HCT116 (cell line): Measurements from ENCODE around the gene RASAL2. TPM values are rescaled to one million over a fixed set of nuclear protein-coding genes. Genes with fewer than 3 reads are reported as not detected.

Experiments used
- ATAC-seq: fragments of 200-7000 bp; cut with Tn5 transposase; 2 replicates; pipeline ENCODE4 v1.9.1; 2020; ENCODE audit warnings: mild to moderate bottlenecking, moderate library complexity
- BruUV-seq: library from RNA; stranded (reverse); fragments of 400-500 nt; replicated peaks from 2 replicates; lab custom pipeline; 2021; lab: Mats Ljungman, UMichigan
- CTCF ChIA-PET: fragments of 300-600 bp; sonication (Branson Sonifier 250); formaldehyde crosslinking; loops from one replicate; lab custom pipeline; 2021; ENCODE audit warnings: antibody characterized with exemption; lab: Charles Lee
- POLR2A ChIA-PET: fragments of 300-600, 350-600 bp; sonication (Branson Sonifier 250); formaldehyde crosslinking; loops from one replicate; lab custom pipeline; 2021; ENCODE audit warnings: antibody characterized with exemption; lab: Charles Lee
- RAD21 ChIA-PET, 2 experiments: fragments of 300-600 bp; sonication (Branson Sonifier 250); formaldehyde crosslinking; loops; one replicate each; lab custom pipeline; 2023; ENCODE audit warnings: low total read pairs in 2 of 2; ENCODE audit not compliant: uncharacterized antibody in 2 of 2, unreplicated experiment in 2 of 2, low non-redundant PET in 1 of 2; lab: Charles Lee
- DNase-seq: peaks from one replicate; pipeline ENCODE4 v3.0.0-alpha.2; 2010; ENCODE audit warnings: low read depth, low spot score
- H2AFZ ChIP-seq: fragments of 200-600 bp; shearing (Covaris generic), sonication (generic); 2 replicates; pipeline ENCODE4 v1.6.1; 2017; ENCODE audit warnings: low read depth, mixed run types, mixed read lengths, antibody characterized with exemption, low read length; ENCODE audit not compliant: poor library complexity, severe bottlenecking
- H3K27ac ChIP-seq: 2 replicates; pipeline ENCODE4 v1.5.1; 2012; ENCODE audit warnings: low read depth, low read length
- H3K27me3 ChIP-seq: fragments of 200-600 bp; sonication (generic); 2 replicates; pipeline ENCODE4 v1.6.1; 2016; ENCODE audit warnings: mixed run types, low read length, mixed read lengths; ENCODE audit not compliant: insufficient read depth
- H3K36me3 ChIP-seq, 2 experiments: fragments of 200-500 bp in 1 of 2; fragments of 200-600 bp in 1 of 2; sonication (Bioruptor generic) in 1 of 2; sonication (generic) in 1 of 2; 2 replicates each; pipeline versions ENCODE4 v1.5.1 to v1.6.1; 2014 to 2016; ENCODE audit warnings: low read length in 2 of 2, inconsistent platforms in 1 of 2, mixed read lengths in 1 of 2, mixed run types in 1 of 2; ENCODE audit not compliant: insufficient read depth in 2 of 2, control insufficient read depth in 1 of 2
- H3K4me1 ChIP-seq, 2 experiments: fragments of 200-600 bp in 1 of 2; sonication (generic) in 1 of 2; 2 replicates each; pipeline versions ENCODE4 v1.5.1 to v1.6.1; 2012 to 2017; ENCODE audit warnings: low read length in 2 of 2, inconsistent platforms in 1 of 2, mild to moderate bottlenecking in 1 of 2, mixed read lengths in 1 of 2, mixed run types in 1 of 2, moderate library complexity in 1 of 2; ENCODE audit not compliant: insufficient read depth in 2 of 2, control insufficient read depth in 1 of 2
- H3K4me2 ChIP-seq: fragments of 200-600 bp; sonication (generic); 2 replicates; pipeline ENCODE4 v1.6.1; 2017; ENCODE audit warnings: mixed run types, low read length, mixed read lengths
- H3K4me3 ChIP-seq, 2 experiments: fragments of 200-600 bp in 1 of 2; sonication (generic) in 1 of 2; replicated peaks in 1 of 2; 2 replicates each; pipeline ENCODE4 v1.5.1; 2011 to 2016; ENCODE audit warnings: low read length in 2 of 2, control low read depth in 1 of 2, low read depth in 1 of 2, mild to moderate bottlenecking in 1 of 2, mixed read lengths in 1 of 2, mixed run types in 1 of 2
- H3K79me2 ChIP-seq: fragments of 200-600 bp; sonication (generic); 2 replicates; pipeline ENCODE4 v1.6.1; 2017; ENCODE audit warnings: mild to moderate bottlenecking, mixed run types, low read length, moderate library complexity, mixed read lengths; ENCODE audit not compliant: insufficient read depth
- H3K9ac ChIP-seq: fragments of 200-600 bp; sonication (generic); 2 replicates; pipeline ENCODE4 v1.6.1; 2016; ENCODE audit warnings: low read length, mixed read lengths
- H3K9me2 ChIP-seq: fragments of 200-600 bp; sonication (generic), shearing (Covaris generic); 2 replicates; pipeline ENCODE4 v1.6.1; 2017; ENCODE audit warnings: mixed run types, mild to moderate bottlenecking, moderate library complexity; ENCODE audit not compliant: insufficient read depth
- H3K9me3 ChIP-seq, 2 experiments: fragments of 200-500 bp in 1 of 2; fragments of 200-600 bp in 1 of 2; sonication (Bioruptor generic) in 1 of 2; sonication (generic) in 1 of 2; 2 replicates each; pipeline ENCODE4 v1.6.1; 2014 to 2017; ENCODE audit warnings: low read length in 2 of 2, mixed read lengths in 2 of 2, inconsistent platforms in 1 of 2, low read depth in 1 of 2, mild to moderate bottlenecking in 1 of 2, mixed run types in 1 of 2, moderate library complexity in 1 of 2; ENCODE audit not compliant: control insufficient read depth in 1 of 2, insufficient read depth in 1 of 2
- H4K20me1 ChIP-seq: fragments of 200-600 bp; sonication (generic), shearing (Covaris generic); 2 replicates; pipeline ENCODE4 v1.6.1; 2017; ENCODE audit warnings: mixed run types, mild to moderate bottlenecking, moderate library complexity; ENCODE audit not compliant: insufficient read depth
- ATF3 ChIP-seq: IDR thresholded peaks from 2 replicates; pipeline ENCODE4 v1.6.1; 2012
- CBX3 ChIP-seq: IDR thresholded peaks from 2 replicates; pipeline ENCODE4 v1.6.1; 2012; ENCODE audit warnings: low read depth
- CEBPB ChIP-seq: IDR thresholded peaks from 2 replicates; pipeline ENCODE4 v1.6.1; 2012; ENCODE audit warnings: low read depth
- CTCF ChIP-seq, 3 experiments: fragments of 200-600 bp in 1 of 3; sonication (generic) in 1 of 3; IDR thresholded peaks in 2 of 3; conservative IDR thresholded peaks in 1 of 3; 2 replicates each; pipeline ENCODE4 v1.5.1; 2012 to 2017; ENCODE audit warnings: low read depth in 2 of 3, low read length in 2 of 3, antibody characterized with exemption in 1 of 3, borderline replicate concordance in 1 of 3, control low read depth in 1 of 3, mild to moderate bottlenecking in 1 of 3, mixed read lengths in 1 of 3, mixed run types in 1 of 3, moderate library complexity in 1 of 3; ENCODE audit not compliant: insufficient read depth in 1 of 3
- EGR1 ChIP-seq: IDR thresholded peaks from 2 replicates; pipeline ENCODE4 v1.6.1; 2012; ENCODE audit warnings: low read depth
- EZH2 ChIP-seq: fragments of 200-600 bp; sonication (generic); IDR thresholded peaks from 2 replicates; pipeline ENCODE4 v1.6.1; 2017; ENCODE audit warnings: antibody characterized with exemption, mixed run types
- EZH2phosphoT487 ChIP-seq: fragments of 200-600 bp; IDR thresholded peaks from 2 replicates; pipeline ENCODE4 v1.6.1; 2018; ENCODE audit warnings: antibody characterized with exemption, borderline replicate concordance
- FOSL1 ChIP-seq: IDR thresholded peaks from 2 replicates; pipeline ENCODE4 v1.6.1; 2012; ENCODE audit warnings: low read depth
- JUND ChIP-seq: IDR thresholded peaks from 2 replicates; pipeline ENCODE4 v1.6.1; 2012
- MAX ChIP-seq: IDR thresholded peaks from 2 replicates; pipeline ENCODE4 v1.6.1; 2012
- POLR2A ChIP-seq: IDR thresholded peaks from 2 replicates; pipeline ENCODE4 v1.7.0; 2011; ENCODE audit warnings: borderline replicate concordance; ENCODE audit not compliant: insufficient read depth, insufficient read length; ENCODE audit errors: extremely low read depth
- POLR2AphosphoS5 ChIP-seq: IDR thresholded peaks from 2 replicates; pipeline ENCODE4 v1.6.1; 2011; ENCODE audit warnings: mild to moderate bottlenecking, low read depth, low read length, moderate library complexity
- RAD21 ChIP-seq: IDR thresholded peaks from 2 replicates; pipeline ENCODE4 v1.6.1; 2012; ENCODE audit warnings: low read depth, mild to moderate bottlenecking
- SP1 ChIP-seq: IDR thresholded peaks from 2 replicates; pipeline ENCODE4 v1.6.1; 2012; ENCODE audit warnings: low read depth
- SRF ChIP-seq: IDR thresholded peaks from 2 replicates; pipeline ENCODE4 v1.6.1; 2012; ENCODE audit warnings: low read depth
- TCF7L2 ChIP-seq: IDR thresholded peaks from 2 replicates; pipeline ENCODE4 v1.7.0; 2011; ENCODE audit warnings: borderline replicate concordance, inconsistent platforms; ENCODE audit not compliant: insufficient read depth, insufficient read length; ENCODE audit errors: extremely low read depth
- ZBTB33 ChIP-seq: IDR thresholded peaks from 2 replicates; pipeline ENCODE4 v1.6.1; 2011; ENCODE audit warnings: mild to moderate bottlenecking, low read length, moderate library complexity; ENCODE audit not compliant: insufficient replicate concordance; ENCODE audit errors: extremely low read depth
- ZNF274 ChIP-seq: fragments of 200-500 bp; sonication (Bioruptor generic); IDR thresholded peaks from 2 replicates; pipeline ENCODE4 v1.6.1; 2014; ENCODE audit warnings: mild to moderate bottlenecking, low read depth, low read length, inconsistent platforms
- intact Hi-C: fragments of 100-400 bp; cut with micrococcal nuclease; formaldehyde crosslinking; loops from 2 replicates; pipeline ENCODE4 v1.10.0; 2022
- total RNA-seq: library from RNA; stranded (reverse); gene quantifications from one replicate; pipeline ENCODE4 v1.2.1, GENCODE V29; 2021; ENCODE audit not compliant: unreplicated experiment

The RASAL2 gene
- total RNA-seq, 1 experiment from 2014 or later: 11.7 TPM

- H3K36me3 ChIP-seq: no peaks in the 10 kb centered on the region
- intact Hi-C loops: no loop called here
- TF ChIP-seq FOSL1 (no peak), EGR1 (no peak), RAD21 (no peak), ATF3 (no peak), TCF7L2 (no peak), EZH2 (no peak), CEBPB (no peak), JUND (no peak), SP1 (no peak), EZH2phosphoT487 (no peak), POLR2AphosphoS5 (no peak)
- TF ChIP-seq, all 23 proteins: peak for 0
- no peak overlapping the region for H3K9ac ChIP-seq
- CTCF ChIA-PET: no interaction called here
- POLR2A ChIA-PET: no interaction called here
- DNase-seq (no peak), ATAC-seq (no peak)
- H3K4me3 ChIP-seq: no peak overlapping the region
- no peaks in the 10 kb centered on the region for H3K9me3 ChIP-seq
- H3K9me2 ChIP-seq: no peaks in the 10 kb centered on the region
- H3K27ac ChIP-seq: no peak overlapping the region
- RAD21 ChIA-PET: no interaction called here
- no peaks in the 10 kb centered on the region for H3K27me3 ChIP-seq
- H3K4me2 ChIP-seq: no peak overlapping the region
- no peaks in the 10 kb centered on the region for H3K4me1 ChIP-seq
- no peaks in the 10 kb centered on the region for H3K79me2 ChIP-seq
- no TSS peak for BruUV-seq
- H4K20me1 ChIP-seq: no peaks in the 10 kb centered on the region
- H2AFZ ChIP-seq: no peak overlapping the region
Observed at GRCh38 chr1:178362747-178363146, 268.8 kb downstream of the RASAL2 start.

- intact Hi-C loops: no loop called here
- H3K9ac ChIP-seq: no peak overlapping the region
- no peak overlapping the region for H3K27ac ChIP-seq
- RAD21 ChIA-PET: no interaction called here
- H3K4me3 ChIP-seq: no peak overlapping the region
- H3K9me3 ChIP-seq: no peaks in the 10 kb centered on the region
- H3K36me3 ChIP-seq: no peaks in the 10 kb centered on the region
- no peak for DNase-seq
- no peaks in the 10 kb centered on the region for H3K79me2 ChIP-seq
- H3K9me2 ChIP-seq: no peaks in the 10 kb centered on the region
- no peaks in the 10 kb centered on the region for H3K27me3 ChIP-seq
- POLR2A ChIA-PET: no interaction called here
- no peaks in the 10 kb centered on the region for H4K20me1 ChIP-seq
- ATAC-seq: no peak
- H3K4me1 ChIP-seq: no peaks in the 10 kb centered on the region
- CTCF ChIA-PET: interaction anchor here (1.2 kb wide), 1 partner anchor 134 kb away, joined by 3 read pairs; no protein-coding TSS in a partner anchor
- no TSS peak for BruUV-seq
- H3K4me2 ChIP-seq: no peak overlapping the region
- H2AFZ ChIP-seq: no peak overlapping the region
- TF ChIP-seq FOSL1: no peak
- TF ChIP-seq CTCF (IDR thresholded peaks at IDR 0.05 in 2 of 3, conservative IDR thresholded peaks at IDR 0.05 in 1 of 3; ENCODE audit: borderline replicate concordance in 1 of 3, insufficient read depth in 1 of 3, low read depth in 2 of 3, low read length in 2 of 3): no peak
- TF ChIP-seq SRF: no peak
- TF ChIP-seq SP1: no peak
- TF ChIP-seq ZNF274: no peak
- TF ChIP-seq POLR2AphosphoS5: no peak
- no peak for TF ChIP-seq MAX
- no peak for TF ChIP-seq ZBTB33
- TF ChIP-seq CEBPB: no peak
- no peak for TF ChIP-seq ATF3
- TF ChIP-seq CBX3: no peak
- no peak for TF ChIP-seq RAD21
- no peak for TF ChIP-seq POLR2A
Observed at GRCh38 chr1:178364782-178365181, 270.9 kb downstream of the RASAL2 start.
